Measurements from ENCODE around the gene MYO1A.
"Not testable (repeated sequence)": the region's sequence is repeated elsewhere in the genome, so short reads cannot be mapped to it uniquely, and the experiment has no call there.

MYO1A gene

DNA sequence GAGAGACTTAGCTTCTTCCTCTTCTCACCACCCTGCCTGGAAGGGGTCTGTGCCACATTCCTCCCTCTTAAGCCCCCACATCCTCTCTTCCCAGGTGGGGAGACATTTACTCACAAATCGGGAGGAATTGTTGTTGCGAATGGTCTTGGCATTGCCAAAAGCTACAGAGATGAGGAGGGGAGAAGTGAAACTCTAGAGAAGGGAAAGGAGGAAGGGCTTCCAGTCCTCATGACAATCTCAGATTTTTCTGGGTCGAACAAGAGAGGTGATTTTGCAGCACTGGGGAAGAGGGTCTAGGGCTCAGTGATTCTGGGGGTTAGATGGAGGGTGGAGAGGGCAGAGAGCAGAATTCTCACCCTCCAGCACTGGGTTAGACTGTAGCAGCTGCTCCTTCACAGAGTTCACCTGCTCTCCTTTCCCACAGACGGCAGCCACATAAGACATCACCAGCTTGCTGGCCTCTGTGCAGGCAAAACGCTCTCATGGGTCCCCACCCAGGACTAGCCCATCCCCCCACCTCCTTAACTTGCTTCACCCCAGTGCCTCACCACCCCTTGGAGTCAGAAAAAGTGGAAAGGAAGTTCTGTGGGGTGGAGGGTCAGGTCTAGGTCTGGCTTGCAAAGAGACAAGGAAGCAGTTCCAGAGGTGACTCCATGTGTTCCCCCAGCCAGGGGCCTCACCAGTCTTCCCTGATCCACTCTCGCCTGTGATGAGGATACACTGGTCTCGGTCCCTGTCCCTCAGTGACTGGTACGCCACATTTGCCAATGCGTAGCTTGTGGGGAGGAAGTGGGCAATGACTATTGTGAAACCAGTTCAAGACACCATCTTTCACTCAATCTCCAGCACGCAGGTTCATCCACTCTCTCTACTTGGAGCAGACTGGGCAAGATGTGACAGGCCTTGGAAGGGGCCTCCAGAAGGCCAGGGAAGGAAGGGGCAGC, 2.7 kb downstream of the MYO1A start:
- DNase-seq (ENCODE audit: low read depth): no peak

DNA sequence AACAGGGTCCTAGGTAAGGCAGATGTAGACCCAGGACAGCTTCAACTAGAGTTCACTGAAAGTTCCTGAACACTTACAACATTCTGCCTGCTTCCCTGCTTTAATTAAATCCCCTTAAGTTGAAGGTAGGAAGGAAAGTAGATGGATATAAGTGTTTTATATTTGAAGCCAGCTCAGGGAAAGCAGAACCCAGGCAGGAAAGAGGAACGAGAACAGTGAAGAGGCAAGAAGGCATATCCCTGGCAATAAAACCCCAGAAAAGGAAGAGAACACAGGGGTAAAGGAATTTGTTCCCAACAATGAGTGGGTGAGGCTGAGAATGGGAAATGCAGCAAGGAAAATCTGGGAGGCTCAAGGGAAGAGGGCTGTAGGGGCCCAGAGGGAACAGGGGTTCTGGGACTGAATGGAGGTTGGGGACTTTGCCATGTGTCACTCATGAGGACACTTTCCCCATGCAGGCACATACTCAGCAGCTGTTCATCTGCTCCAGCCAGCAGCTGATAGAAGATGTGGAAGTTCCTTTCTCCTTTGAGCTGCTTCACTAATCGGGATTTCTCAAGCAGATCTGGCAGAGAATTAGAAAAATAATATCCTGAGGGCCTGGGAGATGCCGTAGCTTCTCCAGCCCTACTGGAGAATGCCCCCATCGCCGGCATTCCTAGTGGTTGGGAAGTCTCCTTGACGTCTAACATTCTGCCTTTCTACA, 3.7 kb downstream of the MYO1A start:
- no peak for DNase-seq (ENCODE audit: low read depth)

DNA sequence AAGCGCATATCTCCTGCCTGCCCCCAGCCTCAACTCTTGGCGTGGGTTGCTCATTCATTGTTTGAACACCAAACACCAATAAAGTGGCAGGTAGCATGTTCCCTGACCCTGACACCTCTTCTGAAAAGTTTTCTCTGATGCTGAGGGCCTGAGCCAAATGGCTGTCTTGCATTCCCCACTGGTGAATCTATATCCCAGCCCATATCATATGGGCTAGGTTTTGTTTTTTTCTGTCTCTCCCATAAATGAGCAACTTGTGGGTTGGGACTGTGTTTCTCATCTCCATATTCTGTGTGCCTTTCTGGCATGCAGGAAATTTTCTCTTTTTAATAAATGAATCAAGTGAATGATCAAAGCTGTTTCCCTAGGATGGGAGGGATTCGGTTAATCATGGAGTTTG, 5.0 kb downstream of the MYO1A start:
- no peak for DNase-seq (ENCODE audit: low read depth)

DNA sequence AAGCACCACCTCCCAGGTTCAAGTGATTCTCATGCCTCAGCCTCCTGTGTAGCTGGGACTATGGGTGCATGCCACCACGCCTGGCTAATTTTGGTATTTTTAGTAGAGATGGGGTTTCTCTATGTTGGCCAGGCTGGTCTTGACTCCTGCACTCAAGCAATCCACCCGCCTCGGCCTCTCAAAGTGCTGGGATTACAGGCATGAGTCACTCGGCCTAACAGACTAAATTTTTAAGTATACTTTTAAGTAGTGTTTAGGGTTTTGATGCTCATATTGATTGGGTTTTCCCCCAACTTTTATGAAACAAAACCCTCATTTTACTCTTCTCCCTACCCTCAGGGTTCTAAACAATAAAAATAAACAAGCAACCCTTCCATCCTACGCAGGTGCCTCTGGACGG, 5.5 kb downstream of the MYO1A start:
- DNase-seq (ENCODE audit: low read depth): no peak

DNA sequence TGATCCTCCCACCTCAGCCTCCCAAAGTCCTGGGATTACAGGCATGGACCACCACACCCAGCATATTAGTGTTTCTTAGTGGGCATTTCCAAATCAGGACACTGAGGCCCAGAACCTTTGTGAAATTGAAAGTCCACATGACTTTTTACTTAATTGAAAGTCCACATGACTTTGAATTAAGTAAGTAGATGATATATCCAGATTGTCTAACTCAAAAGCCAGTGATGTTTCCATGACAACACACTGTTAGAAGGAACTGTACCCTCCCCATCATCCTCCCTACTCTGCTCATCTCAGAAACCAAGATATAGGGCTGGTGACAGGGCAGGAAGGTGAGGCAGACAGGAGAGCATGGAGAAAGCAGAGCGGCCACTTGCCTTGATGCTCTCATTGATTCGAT, 7.2 kb downstream of the MYO1A start:
- DNase-seq (ENCODE audit: low read depth): no peak

DNA sequence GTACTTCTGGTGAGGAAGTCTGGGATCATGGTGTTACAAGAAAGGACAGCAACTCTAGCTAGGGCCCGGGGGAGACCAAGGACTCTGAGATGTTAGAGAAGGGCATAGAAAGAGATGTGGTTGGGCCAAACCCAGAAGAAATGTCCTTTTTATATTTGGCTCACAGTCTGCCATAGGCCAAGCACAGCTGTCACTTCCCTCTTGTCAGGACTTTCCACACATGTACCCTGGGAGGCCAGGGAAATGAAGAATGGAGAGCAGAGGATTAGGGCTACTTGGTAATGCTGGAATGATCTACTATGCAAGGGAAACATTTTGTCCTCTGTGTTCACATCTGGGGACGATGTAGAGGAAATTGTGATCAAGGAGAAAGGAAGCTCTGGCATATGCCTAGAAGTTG, 9.2 kb downstream of the MYO1A start:
- no peak for DNase-seq (ENCODE audit: low read depth)

DNA sequence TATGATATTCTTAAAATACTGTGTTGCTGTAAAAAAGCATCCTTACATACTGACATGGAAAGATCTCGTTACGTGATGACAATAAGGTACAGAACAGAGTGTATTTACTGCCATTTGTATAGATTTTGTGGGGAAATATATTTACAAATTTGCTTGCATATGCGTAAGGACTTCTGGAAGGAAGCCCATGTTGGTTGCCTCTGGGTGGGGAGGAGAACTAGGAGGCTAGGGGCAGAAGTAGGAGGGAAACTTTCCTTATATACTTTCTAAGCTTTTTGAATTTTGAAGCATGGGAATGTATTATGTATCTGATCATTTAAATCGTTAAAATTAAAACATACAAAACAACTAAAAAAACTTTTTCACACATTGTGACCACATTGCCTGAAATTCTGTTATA, 9.7 kb downstream of the MYO1A start:
- DNase-seq (ENCODE audit: low read depth): no peak

DNA sequence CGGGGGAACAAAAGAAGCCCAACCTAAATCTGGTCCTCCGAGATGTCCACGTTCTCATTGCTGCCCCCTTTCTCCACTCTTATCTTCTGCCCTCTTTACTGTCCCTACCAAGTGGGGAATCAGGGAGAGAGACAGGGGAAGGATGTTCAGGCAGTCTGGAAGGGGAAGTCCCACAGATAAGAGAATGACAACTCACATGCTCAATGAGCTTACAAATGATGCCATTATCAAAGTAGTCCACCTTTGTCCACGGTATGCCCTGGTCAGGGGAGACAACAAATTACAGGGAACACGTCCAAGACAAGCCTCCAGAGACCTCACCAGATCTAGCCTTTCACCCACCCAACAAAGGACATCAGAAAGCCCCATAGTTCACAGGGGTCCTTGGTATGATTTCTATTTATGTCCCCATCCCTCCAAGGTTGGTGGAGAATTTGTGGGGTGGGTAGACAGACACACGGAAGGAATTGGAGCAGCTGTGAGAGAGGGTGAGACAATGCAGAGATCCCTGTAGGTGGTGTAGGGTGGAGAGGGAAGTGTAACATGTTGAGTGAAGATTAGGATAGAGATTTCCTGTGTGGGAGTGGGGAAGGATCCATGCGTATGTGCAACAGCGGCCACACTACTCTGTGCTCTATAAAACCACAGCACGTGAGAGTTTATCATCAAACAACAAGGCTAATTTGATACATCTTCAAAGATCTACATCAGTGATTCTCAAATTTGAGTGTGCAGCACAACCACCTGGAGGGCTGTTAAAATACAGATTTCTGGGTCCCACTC, 10.7 kb downstream of the MYO1A start:
- no peak for DNase-seq (ENCODE audit: low read depth)

DNA sequence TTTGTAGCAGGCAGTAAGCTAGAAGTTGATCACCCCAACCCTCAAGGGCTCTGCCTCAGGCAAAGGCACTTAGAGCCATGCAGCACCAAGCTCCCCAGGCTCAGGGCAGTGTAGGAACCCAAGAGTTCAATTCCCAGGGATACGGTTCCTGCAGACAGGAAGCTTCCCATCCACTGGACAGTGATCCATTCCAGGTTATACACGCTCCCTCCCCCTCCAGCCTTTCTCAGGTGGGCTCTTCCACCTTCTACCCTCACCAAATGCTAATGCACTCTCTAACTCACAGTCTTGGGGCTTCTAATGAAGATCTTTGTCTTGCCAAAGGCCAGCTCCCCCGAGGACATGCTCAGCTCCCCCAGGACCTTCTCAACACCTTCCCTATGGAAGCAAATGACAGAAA, 12.7 kb downstream of the MYO1A start:
- DNase-seq (ENCODE audit: low read depth): no peak

DNA sequence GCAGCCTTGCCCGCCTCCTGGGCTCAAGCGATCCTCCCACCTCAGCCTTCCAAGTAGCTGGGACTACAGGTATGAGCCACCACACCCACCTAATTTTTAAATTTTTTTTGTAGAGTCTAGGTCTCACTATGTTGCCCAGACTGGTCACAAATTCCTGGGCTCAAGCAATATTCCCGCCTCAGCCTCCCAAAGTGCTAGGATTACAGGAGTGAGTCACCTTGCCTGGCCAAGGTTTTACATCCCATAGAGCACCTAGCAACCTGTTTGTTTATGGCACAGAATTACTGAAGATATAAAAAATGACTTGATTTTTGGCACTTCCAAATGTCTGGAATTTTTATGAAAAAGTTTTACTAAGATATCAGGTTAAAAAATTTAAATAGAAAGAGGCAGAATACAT, 16.5 kb downstream of the MYO1A start:
- DNase-seq (ENCODE audit: low read depth): no peak

DNA sequence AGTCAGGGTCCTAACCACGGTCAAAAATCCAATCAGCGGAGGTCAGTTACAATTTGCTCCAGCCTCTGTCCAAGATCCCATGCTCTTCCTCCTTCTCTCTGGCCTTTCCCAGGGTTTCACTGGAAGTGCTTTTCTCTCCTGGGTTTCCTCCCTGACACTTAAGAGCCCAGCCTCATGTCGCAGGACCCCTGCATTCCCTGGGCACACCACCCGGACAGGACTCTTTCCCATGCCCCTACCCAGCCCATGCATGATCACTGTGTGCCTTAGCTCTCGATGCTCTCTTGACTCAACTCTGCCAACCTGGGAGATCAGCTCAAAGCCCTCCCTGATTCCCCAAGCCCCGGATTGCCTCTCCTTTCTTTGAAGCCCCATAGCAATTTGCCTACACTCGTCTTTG, 18.1 kb downstream of the MYO1A start:
- DNase-seq (ENCODE audit: low read depth): no peak

DNA sequence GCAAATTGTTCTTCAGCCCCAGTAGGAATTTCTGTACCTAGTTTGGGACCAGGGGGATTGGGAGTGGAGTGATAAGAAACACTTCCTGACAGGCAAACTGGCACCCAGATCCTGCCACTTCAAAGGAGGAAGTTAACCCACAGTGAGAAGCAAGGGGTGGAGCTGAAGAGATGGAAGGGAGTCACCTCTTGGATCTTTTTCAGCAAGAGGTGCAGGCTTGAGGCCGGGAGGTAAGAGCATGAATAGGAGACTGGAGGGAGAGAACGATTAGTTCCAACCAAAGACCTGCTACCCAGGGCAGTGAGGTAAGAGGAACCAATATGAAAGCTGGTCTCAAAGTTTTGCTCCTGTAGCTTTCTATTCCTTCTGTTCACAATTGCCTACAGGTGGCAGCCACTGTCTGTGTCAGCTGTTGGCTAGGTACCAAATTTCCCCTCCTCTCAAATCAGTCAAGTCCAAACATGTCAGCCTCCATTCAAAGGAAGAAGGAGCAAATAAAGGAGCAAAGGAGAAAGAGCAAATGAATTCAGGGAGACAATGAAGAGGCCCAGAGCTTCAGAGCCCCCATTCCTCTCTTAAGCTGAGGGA, 18.7 kb downstream of the MYO1A start:
- DNase-seq (ENCODE audit: low read depth): no peak

DNA sequence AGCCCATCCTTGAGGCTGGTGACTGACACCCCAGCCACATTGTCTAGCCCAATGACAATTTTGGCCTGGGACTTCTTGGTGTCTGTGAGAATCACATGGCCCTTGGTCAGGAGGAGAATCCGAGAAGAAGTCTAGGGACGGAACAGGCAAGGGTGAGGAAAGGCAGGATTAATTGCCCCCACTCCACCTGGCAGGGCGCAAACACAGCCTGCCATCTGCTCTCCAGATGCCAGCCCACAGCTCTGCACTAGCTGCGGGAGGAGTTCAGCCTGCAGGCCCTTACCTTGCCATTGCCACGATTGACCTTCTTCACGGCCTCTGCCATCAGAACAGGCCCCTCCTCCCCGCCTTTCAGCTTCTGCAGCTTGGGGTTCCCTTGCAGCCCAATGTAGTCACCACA, 20.5 kb downstream of the MYO1A start:
- DNase-seq (ENCODE audit: low read depth): no peak

DNA sequence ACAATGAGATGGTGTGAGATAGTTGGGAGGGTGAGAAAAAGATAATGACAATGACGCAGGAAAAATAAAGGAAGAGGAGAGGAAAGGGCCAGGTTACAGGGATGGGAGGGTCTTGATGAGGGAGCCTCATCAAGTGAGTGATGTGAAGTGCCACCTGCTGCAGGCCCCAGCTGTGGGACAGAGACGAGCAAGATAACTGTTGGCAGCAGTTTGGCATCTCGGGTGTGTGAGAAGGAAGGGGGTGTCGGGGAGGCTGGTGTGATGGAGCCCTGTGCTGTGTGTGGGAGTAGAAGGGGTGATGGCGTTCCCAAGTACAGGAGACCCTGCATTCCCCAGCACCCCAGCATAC, 22.1 kb downstream of the MYO1A start:
- no peak for DNase-seq (ENCODE audit: low read depth)

DNA sequence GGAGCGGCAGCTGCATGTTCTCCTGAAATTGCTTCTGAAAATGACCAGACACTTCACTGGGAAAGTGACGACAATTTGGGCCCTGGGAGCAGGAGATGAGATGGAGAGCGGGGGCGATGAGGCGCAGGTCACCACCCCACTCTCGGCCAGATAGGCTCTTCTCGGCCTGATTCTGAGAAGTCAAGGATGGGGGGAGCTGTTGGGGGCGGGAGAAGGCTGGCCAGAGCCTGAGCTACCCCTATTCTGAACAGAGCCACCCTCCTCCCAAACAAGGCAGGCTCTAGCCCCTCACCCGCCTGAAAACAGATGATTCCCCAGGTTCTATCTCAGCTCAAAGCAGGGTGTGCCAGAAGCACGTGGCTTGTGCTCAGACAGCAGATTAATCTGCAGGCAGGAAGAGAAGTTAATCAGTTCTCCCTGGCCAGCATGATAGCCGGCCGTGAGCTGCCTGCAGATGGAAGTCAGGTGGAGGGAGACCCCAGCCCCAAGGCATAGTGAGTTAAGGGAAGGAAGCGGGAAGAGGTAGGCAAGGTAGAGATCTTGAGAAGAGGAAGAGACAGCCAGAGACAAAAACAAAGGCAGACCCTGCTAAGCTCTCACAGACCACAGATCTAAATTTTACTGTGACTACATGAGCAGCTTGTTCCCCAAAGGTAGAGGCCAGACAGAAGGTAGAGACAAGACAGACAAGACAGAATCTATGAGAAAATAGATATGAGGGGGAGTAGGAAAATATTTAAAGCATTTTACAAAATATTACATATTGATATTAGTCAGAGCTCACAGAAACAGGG, 22.7 kb downstream of the MYO1A start:
- no peak for DNase-seq (ENCODE audit: low read depth)

DNA sequence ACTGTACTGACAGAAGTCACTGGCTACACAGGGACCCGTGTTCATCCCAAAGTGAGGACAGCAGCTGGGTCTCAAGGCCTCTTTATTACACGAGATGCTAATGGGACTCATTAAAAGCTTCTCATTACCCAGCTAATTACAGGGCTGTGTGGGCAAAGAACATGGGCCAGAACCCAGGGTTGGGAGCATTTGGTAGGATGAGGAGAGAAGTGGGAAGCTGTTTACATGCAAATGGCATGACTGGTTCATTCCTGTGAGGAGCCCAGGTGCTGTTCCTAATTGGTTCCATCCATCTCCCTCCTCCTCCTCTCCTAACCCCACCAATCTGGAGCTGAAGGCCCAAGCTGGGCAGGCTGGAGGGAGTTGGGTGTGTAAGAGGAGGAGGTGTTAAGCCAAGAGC, 24.7 kb downstream of the MYO1A start:
- no peak for DNase-seq (ENCODE audit: low read depth)

DNA sequence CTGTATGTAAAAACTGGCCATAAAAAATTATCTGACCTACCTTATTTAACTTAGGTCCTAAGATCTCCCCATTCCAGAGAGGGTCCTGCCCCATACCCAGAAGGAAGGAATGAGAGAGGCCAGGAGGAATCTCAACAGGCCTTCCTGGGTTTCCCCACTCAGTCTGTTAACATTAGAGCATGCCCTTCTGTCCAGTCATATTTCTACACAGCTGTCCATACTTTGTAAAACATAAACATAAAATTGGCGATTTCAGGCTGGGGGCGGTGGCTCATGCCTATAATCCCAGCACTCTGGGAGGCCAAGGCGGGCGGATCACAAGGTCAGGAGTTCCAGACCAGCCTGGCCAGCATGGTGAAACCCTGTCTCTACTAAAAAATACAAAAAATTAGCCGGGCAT, 27.6 kb downstream of the MYO1A start:
- not testable (repeated sequence) for DNase-seq (ENCODE audit: low read depth)

DNA sequence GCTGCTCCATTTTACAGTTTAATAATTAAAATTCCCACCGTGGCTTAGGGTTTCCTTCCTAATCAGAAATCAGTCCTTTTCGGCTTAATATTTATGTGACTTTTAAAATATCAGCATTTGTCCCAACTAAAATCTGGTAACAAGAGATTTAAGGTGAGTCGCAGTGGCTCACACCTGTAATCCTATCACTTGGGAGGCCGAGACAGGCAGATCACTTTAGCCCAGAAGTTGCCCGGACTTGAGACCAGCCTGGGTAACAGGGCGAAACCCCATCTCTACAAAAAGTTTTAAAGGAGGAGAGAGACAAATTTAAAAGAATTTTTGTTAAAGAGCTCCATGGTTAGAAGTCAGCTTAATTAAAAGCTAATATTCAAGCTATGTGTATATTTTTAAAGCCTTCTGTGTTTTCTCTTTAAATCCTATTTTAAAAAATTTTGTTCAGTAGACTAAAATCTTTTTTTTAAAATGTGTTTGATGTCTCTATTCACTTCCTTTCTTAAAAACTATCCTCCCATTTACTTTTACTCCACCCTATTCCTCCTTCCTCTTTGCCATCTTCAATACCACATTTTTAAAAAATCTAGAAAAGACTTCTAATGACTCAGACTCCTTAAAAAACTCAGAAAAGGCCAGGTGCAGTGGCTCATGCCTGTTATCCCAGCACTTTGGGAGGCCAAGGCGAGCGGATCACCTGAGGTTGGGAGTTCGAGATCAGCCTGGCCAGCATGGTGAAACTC, 29.8 kb downstream of the MYO1A start:
- DNase-seq (ENCODE audit: low read depth): no peak

DNA sequence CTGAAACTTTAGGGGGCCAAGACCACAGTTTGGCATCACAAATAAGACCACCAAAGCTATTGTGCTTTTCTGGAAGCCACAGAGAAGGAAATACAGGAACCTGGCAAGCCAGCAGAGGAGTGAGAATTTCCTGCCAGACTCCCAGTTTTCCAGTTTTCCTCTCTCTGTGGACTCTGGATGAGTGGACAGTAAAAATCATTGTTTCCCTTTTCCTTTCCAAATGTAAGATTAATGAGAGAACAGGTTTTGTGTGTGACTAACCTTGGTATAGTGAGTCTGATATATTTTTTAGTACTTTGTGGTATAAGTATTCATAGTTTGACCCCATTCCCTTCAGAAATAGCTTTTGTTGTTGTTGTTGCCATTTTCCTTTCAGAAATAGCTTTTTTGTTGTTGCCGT, 31.0 kb downstream of the MYO1A start:
- no peak for DNase-seq (ENCODE audit: low read depth)

DNA sequence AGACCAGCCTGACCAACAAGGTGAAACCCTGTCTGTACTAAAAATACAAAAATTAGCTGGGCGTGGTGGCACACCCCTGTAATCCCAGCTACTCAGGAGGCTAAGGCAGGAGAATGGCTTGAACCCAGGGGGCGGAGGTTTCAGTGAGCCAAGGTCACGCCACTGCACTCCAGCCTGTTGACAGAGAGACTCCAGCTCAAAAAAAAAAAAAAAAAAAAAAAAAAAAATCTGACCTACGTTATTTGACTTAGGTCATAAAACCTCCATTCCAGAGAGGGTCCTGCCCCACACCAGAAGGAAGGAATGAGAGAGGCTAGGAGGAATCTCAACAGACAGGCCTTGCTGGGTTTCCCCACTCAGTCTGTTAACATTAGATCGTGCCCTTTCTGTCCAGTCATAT, 31.6 kb downstream of the MYO1A start:
- DNase-seq (ENCODE audit: low read depth): not testable (repeated sequence)

DNA sequence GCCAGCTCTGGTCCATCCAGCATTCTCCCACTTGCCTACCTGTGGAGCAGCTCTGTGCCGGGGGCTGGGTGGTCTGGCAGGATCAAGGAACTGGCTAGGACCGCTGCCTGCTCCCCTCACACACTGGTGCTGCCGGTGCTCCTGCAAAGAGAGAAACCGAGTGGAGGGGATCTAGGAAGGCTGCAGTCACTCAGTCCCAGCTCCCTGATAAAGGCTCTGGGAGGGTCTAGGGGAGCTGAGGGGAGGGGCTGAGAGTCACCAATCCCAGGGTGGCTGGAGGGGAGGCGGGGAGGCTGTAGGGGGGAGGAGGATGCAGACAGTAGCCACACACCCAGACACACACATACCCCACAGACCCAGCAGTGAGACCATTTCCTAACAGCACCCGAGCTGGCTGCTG, 33.6 kb downstream of the MYO1A start, which contains the start of gene TAC3:
Gene TAC3 (minus strand): TSS at position 182 of the 400 bp plus-strand sequence. CDS start 732 bp downstream, outside the sequence.
- DNase-seq (ENCODE audit: low read depth): no peak

Data from T follicular helper cell (primary cell).